Activated naive CD8-positive, alpha-beta T cell (primary cell): Measurements from ENCODE around the gene CDYL.

Source experiments
- H3K27ac Mint-ChIP-seq: one replicate; pipeline ENCODE4 v1.8.0; 2021; ENCODE audit warnings: mixed read lengths
- H3K27me3 Mint-ChIP-seq: one replicate; pipeline ENCODE4 v1.8.0; 2021; ENCODE audit warnings: mixed read lengths
- H3K36me3 Mint-ChIP-seq: one replicate; pipeline ENCODE4 v1.8.0; 2021; ENCODE audit warnings: mixed read lengths
- H3K4me1 Mint-ChIP-seq: one replicate; pipeline ENCODE4 v1.8.0; 2021; ENCODE audit warnings: low read depth, mixed read lengths
- H3K4me3 Mint-ChIP-seq: one replicate; pipeline ENCODE4 v1.8.0; 2021; ENCODE audit warnings: mild to moderate bottlenecking, mixed read lengths
- H3K9me3 Mint-ChIP-seq: one replicate; pipeline ENCODE4 v1.8.0; 2021; ENCODE audit warnings: low read depth, mixed read lengths

CDYL gene

DNA sequence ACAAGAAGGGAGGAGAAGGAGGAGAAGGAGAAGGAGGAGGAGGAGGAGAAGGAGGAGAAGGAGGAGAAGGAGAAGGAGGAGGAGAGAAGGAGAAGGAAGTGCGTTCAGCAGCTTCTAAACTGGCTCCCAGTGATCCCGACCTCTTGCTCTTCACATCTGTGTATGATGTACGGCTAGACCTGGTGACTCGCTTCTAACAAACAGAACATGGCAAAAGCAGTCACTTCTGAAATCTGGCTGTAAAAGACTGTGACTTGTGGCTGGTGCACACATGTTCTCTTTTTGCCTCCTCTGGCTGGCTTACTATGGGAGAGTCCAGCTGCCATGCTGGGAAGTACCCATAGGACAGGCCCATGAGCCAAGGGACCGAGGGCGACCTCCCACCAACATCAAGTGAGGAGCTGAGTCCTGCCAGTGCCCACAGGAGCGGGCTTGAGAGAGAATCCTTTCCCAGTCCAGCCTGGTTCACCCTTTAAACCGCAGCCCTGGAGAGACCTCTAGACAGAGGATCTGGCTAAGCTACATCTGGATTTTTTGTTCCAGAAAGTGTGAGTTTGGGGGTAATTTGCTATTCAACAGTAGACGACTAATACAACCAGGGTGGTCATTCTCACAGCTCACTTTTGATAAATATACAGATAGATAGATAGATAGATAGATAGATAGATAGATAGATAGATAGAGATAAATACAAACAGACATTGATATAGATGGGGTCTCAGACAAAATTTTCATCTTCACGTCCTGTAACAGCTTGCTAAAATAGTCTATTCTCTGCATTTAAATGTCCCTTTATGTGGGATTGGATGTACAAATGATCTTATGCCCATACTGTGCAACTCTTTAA lies 185.3 kb downstream of the CDYL start:
- no peaks in the 10 kb centered on the region for H3K36me3 Mint-ChIP-seq
- peaks cover 6% of the 10 kb centered on the region for H3K9me3 Mint-ChIP-seq
- no peaks in the 10 kb centered on the region for H3K4me1 Mint-ChIP-seq
- H3K4me3 Mint-ChIP-seq: no peak overlapping the region
- no peaks in the 10 kb centered on the region for H3K27me3 Mint-ChIP-seq
- no peak overlapping the region for H3K27ac Mint-ChIP-seq

DNA sequence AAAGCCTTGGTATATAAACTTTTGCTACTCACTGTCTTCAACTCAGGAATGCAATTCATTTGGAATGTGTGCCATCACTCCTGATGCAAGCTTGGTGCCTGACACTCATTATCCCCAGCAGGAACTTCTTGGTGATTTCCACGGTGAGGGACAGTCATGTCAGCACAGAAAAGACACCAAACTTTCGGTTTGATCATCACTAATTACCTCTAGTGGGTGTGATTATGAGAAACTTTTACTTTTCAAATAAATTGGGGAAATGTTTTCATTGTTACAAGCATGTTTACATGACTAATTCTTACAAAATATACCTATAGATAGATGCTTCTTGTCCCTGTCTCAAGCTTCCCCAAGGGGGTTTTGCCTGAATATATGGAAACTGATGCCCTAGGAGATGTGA lies 186.7 kb downstream of the CDYL start:
- Mint-ChIP-seq H3K4me1 (no peaks in the 10 kb centered on the region), H3K36me3 (no peaks in the 10 kb centered on the region), H3K27me3 (no peaks in the 10 kb centered on the region), H3K9me3 (peaks cover 6% of the 10 kb centered on the region), H3K27ac (no peak overlapping the region), H3K4me3 (no peak overlapping the region)

DNA sequence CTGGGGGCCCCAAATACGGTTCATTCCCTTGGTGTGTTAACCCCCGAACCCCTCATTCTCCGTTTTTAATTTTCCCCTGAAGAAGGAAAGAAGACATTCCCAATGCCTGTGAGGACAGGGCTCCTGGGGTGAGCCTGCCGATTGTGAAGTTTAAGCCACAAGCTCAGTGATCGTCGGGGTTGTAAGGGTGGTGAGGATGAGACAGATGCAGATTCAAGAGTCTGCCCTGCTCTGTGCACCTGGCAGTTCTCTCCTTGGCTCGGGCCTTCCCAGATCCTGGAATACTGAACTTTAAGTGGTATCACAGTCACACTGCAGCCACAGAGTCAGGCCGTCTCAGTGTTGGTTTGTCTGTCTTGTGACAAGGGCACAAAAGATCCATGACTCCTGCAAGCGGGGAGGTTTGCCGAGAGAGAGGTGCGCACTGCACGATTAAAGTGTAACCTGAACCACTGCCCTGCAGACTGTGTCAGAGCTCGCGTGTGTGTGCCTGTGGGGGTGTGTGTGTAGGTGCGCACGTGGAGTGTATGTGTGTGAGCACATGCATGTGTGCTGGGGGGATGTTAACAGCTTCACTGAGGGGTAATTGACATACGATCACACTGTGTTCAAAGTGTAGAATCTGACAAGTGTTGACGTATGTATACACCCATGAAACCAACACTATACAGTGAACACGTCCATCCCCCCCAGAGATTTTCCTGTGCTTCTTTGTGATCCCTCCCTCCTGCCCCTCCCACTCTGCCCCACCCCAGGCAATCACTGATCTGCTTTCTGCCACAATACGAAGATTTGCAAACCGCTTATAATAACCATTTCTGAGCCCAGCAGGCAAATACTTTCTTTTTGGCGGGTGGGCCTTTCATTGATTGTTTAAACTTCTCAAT lies 188.7 kb downstream of the CDYL start:
- Mint-ChIP-seq H3K27ac (no peak overlapping the region), H3K36me3 (no peaks in the 10 kb centered on the region), H3K27me3 (no peaks in the 10 kb centered on the region), H3K9me3 (no peaks in the 10 kb centered on the region), H3K4me3 (no peak overlapping the region), H3K4me1 (no peaks in the 10 kb centered on the region)

DNA sequence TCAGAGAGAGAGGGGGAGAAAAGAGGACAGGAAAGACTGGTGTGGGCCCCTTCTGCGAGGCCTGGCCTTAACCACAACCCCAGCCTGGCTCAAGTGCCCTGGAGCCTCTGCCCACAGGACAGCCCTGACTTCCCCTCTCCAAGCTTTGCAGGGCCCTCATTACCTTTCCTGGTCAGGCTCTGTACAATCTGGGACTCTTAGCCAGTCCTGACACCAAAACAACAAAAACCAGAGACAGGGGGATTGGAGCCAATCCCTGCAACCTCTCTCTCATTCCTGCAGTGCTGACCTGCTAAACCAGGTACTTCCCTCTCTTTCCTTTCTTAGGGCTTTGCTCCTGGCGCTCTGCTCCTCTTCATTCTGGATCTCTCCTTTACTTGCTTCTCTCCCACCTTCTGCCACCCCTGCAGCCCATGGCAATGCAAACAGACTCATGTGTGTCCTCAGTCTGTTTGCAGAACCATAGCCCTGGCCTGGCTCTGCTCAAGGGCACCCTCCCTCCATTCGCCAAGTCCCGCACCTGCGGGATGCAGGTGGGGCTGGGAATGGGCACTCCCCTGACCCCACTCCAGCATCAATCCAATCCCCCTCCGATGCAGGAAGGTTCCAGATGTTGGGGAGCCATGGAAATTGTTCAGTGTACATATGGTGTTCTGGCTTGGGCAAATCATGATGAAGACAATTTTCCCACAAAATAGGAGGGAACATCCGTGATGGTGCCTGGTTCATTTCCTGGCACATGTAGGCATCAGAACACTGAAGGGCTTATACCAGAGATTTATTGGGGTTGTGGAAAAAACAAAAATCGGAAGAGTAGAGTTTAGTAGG lies 189.6 kb downstream of the CDYL start:
- Mint-ChIP-seq H3K9me3 (no peaks in the 10 kb centered on the region), H3K27ac (no peak overlapping the region), H3K27me3 (peaks cover 3% of the 10 kb centered on the region), H3K36me3 (no peaks in the 10 kb centered on the region), H3K4me3 (no peak overlapping the region), H3K4me1 (no peaks in the 10 kb centered on the region)

DNA sequence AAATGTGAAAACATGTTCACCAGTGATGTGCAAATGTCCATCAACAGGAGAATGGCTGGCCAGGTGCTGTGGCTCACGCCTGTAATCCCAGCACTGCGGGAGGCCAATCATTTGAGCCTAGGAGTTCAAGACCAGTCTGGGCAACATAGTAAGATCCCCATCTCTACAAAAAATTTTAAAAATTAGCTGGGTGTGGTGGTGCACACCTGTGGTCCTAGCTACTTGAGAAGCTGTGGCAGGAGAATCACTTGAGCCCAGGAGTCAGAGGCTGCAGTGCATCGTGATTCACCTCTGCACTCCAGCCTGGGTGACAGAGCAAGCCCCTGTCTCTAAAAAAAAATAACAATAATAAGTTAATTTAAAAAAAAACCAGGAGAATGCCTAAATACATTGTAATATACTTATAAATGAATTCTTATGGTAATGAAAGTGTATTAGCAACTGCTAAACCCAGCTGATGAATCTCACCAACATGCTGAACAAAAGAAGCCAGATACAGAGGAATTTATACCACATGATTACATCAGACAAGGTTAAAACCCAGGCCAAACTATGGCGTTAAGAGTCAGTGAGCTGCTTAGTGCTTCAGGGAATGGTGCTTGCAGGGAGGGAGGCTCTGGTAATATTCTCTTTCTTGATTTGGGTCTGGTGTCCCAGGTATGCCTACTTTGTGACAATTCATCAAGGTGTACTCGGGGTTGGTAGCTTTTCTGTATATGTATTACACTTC lies 191.3 kb downstream of the CDYL start:
- Mint-ChIP-seq H3K4me3 (no peak overlapping the region), H3K9me3 (no peaks in the 10 kb centered on the region), H3K27ac (no peak overlapping the region), H3K4me1 (no peaks in the 10 kb centered on the region), H3K27me3 (peaks cover 3% of the 10 kb centered on the region), H3K36me3 (no peaks in the 10 kb centered on the region)

DNA sequence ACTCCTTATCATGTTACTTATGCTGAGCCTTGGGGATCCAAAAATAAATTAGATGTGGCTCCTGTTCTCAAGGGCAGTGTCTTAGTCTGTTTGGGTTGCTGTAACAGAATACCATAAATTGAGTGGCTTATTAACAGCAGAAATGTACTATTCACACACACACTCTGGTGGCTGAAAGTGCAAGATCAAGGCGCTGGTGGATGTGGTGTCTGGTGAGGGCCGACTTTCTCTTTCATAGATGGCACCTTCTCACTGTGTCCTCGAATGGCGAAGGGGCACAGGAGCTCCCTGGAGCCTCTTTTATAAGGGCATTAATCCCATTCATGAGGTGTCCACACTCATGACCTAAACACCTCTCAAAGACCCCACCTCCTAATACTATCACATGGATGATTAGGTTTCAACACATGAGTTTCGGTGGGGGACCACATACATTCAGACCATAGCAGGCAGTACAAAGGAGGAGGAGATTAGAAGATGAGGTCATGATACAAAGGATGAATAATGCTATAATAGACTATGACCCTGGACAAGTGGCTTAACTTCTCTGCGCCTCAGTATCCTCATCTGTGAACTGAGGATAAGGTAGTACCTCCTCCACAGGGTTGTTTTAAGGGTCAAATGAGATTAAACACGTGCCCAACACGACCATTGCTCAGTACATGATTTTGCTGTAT lies 193.5 kb downstream of the CDYL start:
- Mint-ChIP-seq H3K27ac (no peak overlapping the region), H3K27me3 (peaks cover 4% of the 10 kb centered on the region), H3K4me1 (no peaks in the 10 kb centered on the region), H3K9me3 (no peaks in the 10 kb centered on the region), H3K4me3 (no peak overlapping the region), H3K36me3 (no peaks in the 10 kb centered on the region)

DNA sequence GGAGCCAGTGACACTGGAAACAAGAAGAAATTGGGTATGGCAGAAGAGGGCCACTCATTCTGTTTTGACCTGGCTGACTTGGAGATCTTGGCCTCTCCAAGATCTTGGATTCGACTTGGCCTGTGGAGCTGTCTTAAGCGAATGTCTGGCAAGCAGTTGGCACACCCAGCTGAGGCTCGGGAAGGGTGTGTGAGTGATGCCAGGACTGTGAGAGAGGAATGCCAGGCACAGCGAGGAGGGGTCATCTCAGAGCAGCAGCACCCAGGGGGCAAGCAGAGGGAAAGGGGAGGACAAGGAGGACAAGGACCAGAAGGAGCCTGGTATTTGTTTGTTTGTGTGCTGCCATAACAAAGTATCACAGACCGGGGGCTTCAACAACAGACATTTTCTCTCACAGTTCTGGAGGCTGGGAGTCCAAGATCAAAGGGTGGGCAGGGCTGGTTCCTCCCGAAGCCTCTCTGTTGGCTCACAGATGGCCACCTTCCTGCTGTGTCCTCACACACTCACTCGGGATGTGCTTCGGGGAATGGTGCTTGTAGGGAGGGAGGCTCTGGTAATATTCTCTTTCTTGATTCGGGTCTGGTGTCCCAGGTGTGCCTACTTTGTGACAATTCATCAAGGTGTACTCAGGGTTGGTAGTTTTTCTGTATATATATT lies 194.7 kb downstream of the CDYL start:
- Mint-ChIP-seq H3K36me3 (no peaks in the 10 kb centered on the region), H3K27ac (no peak overlapping the region), H3K4me1 (no peaks in the 10 kb centered on the region), H3K9me3 (no peaks in the 10 kb centered on the region), H3K4me3 (no peak overlapping the region), H3K27me3 (peaks cover 8% of the 10 kb centered on the region)

DNA sequence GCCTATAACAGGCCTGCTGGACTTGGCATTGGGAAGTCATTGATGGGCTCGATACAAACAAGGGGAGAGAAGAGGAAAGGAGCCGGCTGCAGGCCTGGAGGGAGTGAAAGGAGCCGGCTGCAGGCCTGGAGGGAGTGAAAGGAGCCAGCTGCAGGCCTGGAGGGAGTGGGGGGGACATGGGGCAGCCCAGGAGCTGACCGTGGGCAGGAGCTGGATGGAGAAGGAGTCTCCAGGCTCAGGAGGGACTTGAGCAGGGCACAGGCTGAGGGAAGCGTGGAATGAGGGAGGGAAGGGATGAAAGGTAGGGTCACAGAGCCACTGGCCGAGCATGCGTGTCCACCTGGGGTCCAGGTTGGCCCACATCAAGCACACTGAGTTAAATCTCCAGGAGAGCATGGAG lies 195.6 kb downstream of the CDYL start:
- H3K9me3 Mint-ChIP-seq: peaks cover 6% of the 10 kb centered on the region
- peaks cover 11% of the 10 kb centered on the region for H3K27me3 Mint-ChIP-seq
- H3K4me3 Mint-ChIP-seq: no peak overlapping the region
- H3K27ac Mint-ChIP-seq: no peak overlapping the region
- no peaks in the 10 kb centered on the region for H3K4me1 Mint-ChIP-seq
- H3K36me3 Mint-ChIP-seq: peaks cover 2% of the 10 kb centered on the region

DNA sequence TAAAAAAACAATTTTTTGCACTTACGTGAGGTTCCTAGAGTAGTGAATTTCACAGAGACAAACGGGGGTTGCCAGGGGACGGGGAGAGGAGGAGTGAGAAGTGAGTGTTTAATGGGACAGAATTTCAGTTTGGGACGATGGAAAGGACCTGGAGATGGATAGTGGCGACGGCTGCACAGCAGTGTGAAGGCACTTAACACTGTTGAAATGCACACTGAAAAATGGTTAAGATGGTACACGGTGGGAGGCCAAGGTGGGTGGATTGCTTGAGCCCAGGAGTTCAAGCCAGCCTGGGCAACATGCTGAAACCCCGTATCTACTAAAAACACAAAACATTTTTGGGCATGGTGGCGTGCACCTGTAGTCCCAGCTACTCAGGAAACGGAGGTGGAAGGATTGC lies 196.2 kb downstream of the CDYL start:
- Mint-ChIP-seq H3K9me3 (peaks cover 9% of the 10 kb centered on the region), H3K27me3 (peaks cover 11% of the 10 kb centered on the region)

DNA sequence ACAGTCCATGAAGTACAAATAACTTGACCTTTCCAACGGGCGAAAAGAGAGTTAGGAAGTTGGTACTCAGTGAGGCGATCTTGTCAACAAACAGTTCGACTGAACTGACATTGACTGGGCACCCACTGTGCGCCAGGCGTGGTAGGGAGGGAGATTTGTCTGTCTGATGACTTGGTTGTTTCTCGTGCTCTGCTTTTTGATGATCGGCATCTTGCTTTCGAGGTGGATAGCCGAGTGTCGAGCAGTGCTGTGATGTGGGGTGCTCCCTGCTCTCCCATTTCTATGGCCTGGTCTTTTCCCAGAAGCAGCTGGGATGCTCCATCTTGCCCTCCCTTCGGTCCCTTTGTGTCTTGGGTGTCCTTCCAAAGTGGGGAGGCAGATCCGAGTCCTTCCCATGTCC lies 197.2 kb downstream of the CDYL start:
- H3K27ac Mint-ChIP-seq: no peak overlapping the region
- H3K4me1 Mint-ChIP-seq: no peaks in the 10 kb centered on the region
- peaks cover 9% of the 10 kb centered on the region for H3K9me3 Mint-ChIP-seq
- H3K4me3 Mint-ChIP-seq: no peak overlapping the region
- peaks cover 5% of the 10 kb centered on the region for H3K36me3 Mint-ChIP-seq
- H3K27me3 Mint-ChIP-seq: peaks cover 11% of the 10 kb centered on the region

More for the DNA sequence above, 196.2 kb downstream of the CDYL start:
- no peaks in the 10 kb centered on the region for H3K4me1 Mint-ChIP-seq
- H3K27ac Mint-ChIP-seq: no peak overlapping the region
- peaks cover 5% of the 10 kb centered on the region for H3K36me3 Mint-ChIP-seq
- H3K4me3 Mint-ChIP-seq: no peak overlapping the region

DNA sequence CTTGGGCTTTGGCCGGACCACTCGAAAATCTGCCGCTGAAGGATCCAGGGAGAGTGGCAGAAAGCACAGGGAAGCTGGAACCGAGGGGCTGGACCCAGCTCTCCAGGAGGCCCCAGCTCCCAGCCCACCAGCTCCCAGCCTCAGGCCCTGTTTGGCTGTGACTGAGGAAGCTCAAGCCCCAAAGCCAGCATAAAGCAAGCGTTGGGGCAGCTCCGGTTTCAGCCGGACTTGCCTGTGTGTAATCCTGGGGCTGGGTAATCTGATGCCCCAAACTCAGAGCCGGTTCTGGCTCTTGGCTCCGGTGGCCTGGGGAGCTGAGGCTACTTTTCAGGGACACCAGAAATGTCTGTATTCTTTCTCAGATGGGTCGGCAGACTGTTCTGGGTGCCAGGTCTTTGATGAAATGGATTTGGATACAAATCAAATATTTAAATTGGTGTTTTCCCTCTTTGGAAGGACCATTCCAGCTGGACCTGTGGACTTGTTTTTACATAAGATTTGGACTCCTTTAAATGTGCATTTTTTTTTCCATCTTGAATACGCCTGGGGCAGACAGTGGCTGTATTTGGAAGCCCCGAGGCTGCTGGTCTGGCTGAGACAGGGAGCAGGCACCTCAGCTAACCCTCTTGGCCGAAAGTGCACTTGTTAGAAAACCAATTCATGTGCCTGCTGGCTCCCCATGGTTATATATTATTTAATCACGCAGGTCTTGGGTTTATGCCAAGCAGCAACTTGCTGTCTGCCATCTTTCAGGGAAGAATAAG lies 198.0 kb downstream of the CDYL start:
- Mint-ChIP-seq H3K36me3 (peaks cover 5% of the 10 kb centered on the region), H3K27me3 (peaks cover 11% of the 10 kb centered on the region), H3K9me3 (peaks cover 9% of the 10 kb centered on the region), H3K4me1 (no peaks in the 10 kb centered on the region), H3K27ac (no peak overlapping the region), H3K4me3 (no peak overlapping the region)

DNA sequence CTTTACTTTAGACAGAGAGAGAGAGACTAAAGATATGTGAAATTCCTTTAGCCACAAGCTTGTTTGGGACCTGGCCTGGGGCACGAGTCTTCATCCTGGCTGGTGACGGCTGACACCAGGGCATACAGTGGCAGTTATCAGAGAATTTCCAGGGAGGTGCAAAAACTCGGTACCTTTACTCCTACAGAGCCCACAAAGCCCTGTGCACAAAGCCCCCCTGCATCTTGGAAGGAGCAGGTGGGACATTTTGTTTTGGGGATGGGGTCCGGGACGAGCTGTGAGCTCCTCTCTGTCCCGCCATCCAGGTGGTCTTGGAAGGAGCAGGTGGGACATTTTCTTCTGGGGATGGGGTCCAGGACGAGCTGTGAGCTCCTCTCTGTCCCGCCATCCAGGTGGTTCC lies 198.8 kb downstream of the CDYL start:
- no peak overlapping the region for H3K4me3 Mint-ChIP-seq
- H3K27me3 Mint-ChIP-seq: peaks cover 11% of the 10 kb centered on the region
- no peak overlapping the region for H3K27ac Mint-ChIP-seq
- H3K9me3 Mint-ChIP-seq: peaks cover 14% of the 10 kb centered on the region
- H3K4me1 Mint-ChIP-seq: no peaks in the 10 kb centered on the region
- H3K36me3 Mint-ChIP-seq: peaks cover 5% of the 10 kb centered on the region

DNA sequence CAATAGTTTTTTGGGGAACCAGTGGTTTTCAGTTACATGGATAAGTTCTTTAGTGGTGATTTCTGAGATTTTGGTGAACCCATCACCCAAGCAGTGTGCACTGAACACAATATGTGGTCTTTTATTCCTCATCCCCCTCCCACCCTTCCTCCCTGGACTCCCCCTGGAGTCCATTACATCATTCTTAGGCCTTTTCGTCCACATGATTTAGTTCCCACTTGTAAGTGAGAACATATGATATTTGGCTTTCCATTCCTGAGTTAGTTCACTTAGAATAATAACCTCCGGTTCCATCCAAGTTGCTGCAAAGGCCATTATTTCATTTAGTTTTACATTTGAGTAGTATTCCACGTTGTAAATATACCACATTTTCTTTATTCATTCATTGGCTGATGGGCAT lies 199.3 kb downstream of the CDYL start:
- Mint-ChIP-seq H3K27me3 (peaks cover 8% of the 10 kb centered on the region), H3K36me3 (peaks cover 5% of the 10 kb centered on the region), H3K9me3 (peaks cover 14% of the 10 kb centered on the region), H3K27ac (no peak overlapping the region), H3K4me1 (no peaks in the 10 kb centered on the region), H3K4me3 (no peak overlapping the region)
